H1 (cell line): Measurements from ENCODE around the gene ARHGEF10L. TPM values are rescaled to one million over a fixed set of nuclear protein-coding genes. Genes with fewer than 3 reads are reported as not detected.

Experiments used
- CTCF ChIA-PET: fragments of 300-600 bp; sonication (Branson Sonifier 250); formaldehyde crosslinking; loops from one replicate; lab custom pipeline; 2021; ENCODE audit not compliant: partially characterized antibody; lab: Charles Lee
- POLR2A ChIA-PET: fragments of 300-600 bp; sonication (Branson Sonifier 250); formaldehyde crosslinking; loops from one replicate; lab custom pipeline; 2021; ENCODE audit warnings: inconsistent platforms; ENCODE audit not compliant: partially characterized antibody; lab: Charles Lee
- DNase-seq, 2 experiments: peaks; one replicate each; pipeline versions ENCODE4 v3.0.0 to v3.0.0-alpha.2; 2010 to 2022; ENCODE audit warnings: low spot score in 2 of 2, low read depth in 1 of 2, mixed read lengths in 1 of 2
- FAIRE-seq: peaks from 2 replicates; lab custom pipeline; 2011; peaks lifted over from hg19 to GRCh38; lab: Jason Lieb, UNC
- H2AFZ ChIP-seq: 2 replicates; pipeline ENCODE4 v1.8.1; 2012; ENCODE audit warnings: low read length, inconsistent platforms
- H2AK5ac ChIP-seq: 2 replicates; pipeline ENCODE4 v1.6.1; 2013; ENCODE audit warnings: low read depth, low read length
- H2BK120ac ChIP-seq: replicated peaks from 2 replicates; pipeline ENCODE3; 2013; ENCODE audit warnings: low read depth, low read length, inconsistent platforms
- H2BK12ac ChIP-seq: 2 replicates; pipeline ENCODE4 v1.6.1; 2013; ENCODE audit warnings: low read depth, low read length
- H2BK15ac ChIP-seq: 2 replicates; pipeline ENCODE4 v1.6.1; 2013; ENCODE audit warnings: low read length
- H2BK20ac ChIP-seq: 2 replicates; pipeline ENCODE4 v1.6.1; 2013; ENCODE audit warnings: low read length
- H2BK5ac ChIP-seq: 2 replicates; pipeline ENCODE4 v1.6.1; 2013; ENCODE audit warnings: low read depth, low read length
- H3K14ac ChIP-seq: 2 replicates; pipeline ENCODE4 v1.6.1; 2013; ENCODE audit warnings: inconsistent platforms; ENCODE audit not compliant: insufficient read length
- H3K18ac ChIP-seq: 2 replicates; pipeline ENCODE4 v1.6.1; 2013; ENCODE audit warnings: low read length; ENCODE audit errors: extremely low read depth
- H3K23ac ChIP-seq: 2 replicates; pipeline ENCODE4 v1.6.1; 2013; ENCODE audit warnings: inconsistent platforms; ENCODE audit not compliant: insufficient read length
- H3K23me2 ChIP-seq: 2 replicates; pipeline ENCODE4 v1.6.1; 2013; ENCODE audit warnings: low read depth, low read length
- H3K27ac ChIP-seq: 2 replicates; pipeline ENCODE4 v1.6.1; 2011; ENCODE audit warnings: low read depth, low read length, inconsistent platforms
- H3K27me3 ChIP-seq, 4 experiments: replicated peaks in 1 of 4; 1 replicate in 1 of 4; 2 replicates in 3 of 4; pipeline versions ENCODE4 v1.6.1 to v1.8.1; 2011 to 2013; ENCODE audit warnings: low read length in 3 of 4, mild to moderate bottlenecking in 3 of 4, inconsistent platforms in 2 of 4, mixed read lengths in 2 of 4, moderate library complexity in 1 of 4; ENCODE audit not compliant: control insufficient read depth in 3 of 4, insufficient read depth in 3 of 4; ENCODE audit errors: extremely low read depth in 1 of 4
- H3K36me3 ChIP-seq, 4 experiments: 2 replicates each; pipeline versions ENCODE4 v1.6.1 to v1.8.1; 2011 to 2013; ENCODE audit warnings: mild to moderate bottlenecking in 4 of 4, low read length in 3 of 4, moderate library complexity in 2 of 4, control low read depth in 1 of 4, inconsistent platforms in 1 of 4; ENCODE audit not compliant: insufficient read depth in 4 of 4, control insufficient read depth in 2 of 4
- H3K4ac ChIP-seq: replicated peaks from 2 replicates; pipeline ENCODE3; 2013; ENCODE audit warnings: low read length, low read depth, mixed read lengths, inconsistent platforms; ENCODE audit not compliant: insufficient read length
- H3K4me1 ChIP-seq, 4 experiments: replicated peaks in 1 of 4; 1 replicate in 1 of 4; 2 replicates in 3 of 4; pipeline versions ENCODE4 v1.6.1 to v1.8.1; 2011 to 2013; ENCODE audit warnings: low read length in 3 of 4, inconsistent platforms in 2 of 4, mixed read lengths in 1 of 4; ENCODE audit not compliant: insufficient read depth in 4 of 4, control insufficient read depth in 3 of 4
- H3K4me2 ChIP-seq, 2 experiments: 2 replicates each; pipeline versions ENCODE4 v1.6.1 to v1.8.1; 2011 to 2013; ENCODE audit warnings: low read depth in 2 of 2, low read length in 2 of 2, control low read depth in 1 of 2, inconsistent platforms in 1 of 2, mild to moderate bottlenecking in 1 of 2; ENCODE audit not compliant: insufficient read depth in 1 of 2
- H3K4me3 ChIP-seq, 4 experiments: fragments of 200-600, 300-600 bp in 1 of 4; sonication (generic), shearing (Covaris generic), sonication (Bioruptor Twin) in 1 of 4; 2 replicates each; pipeline versions ENCODE4 v1.5.1 to v1.8.1; 2011 to 2016; ENCODE audit warnings: low read length in 4 of 4, low read depth in 3 of 4, control low read depth in 2 of 4, inconsistent platforms in 2 of 4, mild to moderate bottlenecking in 2 of 4, mixed read lengths in 1 of 4, moderate library complexity in 1 of 4; ENCODE audit not compliant: insufficient read depth in 2 of 4; ENCODE audit errors: extremely low read depth in 1 of 4
- H3K56ac ChIP-seq: replicated peaks from 2 replicates; pipeline ENCODE3; 2013; ENCODE audit warnings: low read depth, mild to moderate bottlenecking, mixed read lengths, low read length, inconsistent platforms; ENCODE audit not compliant: insufficient read length
- H3K79me1 ChIP-seq: 2 replicates; pipeline ENCODE4 v1.6.1; 2013; ENCODE audit warnings: low read depth, low read length, control low read depth
- H3K79me2 ChIP-seq, 2 experiments: 2 replicates each; pipeline versions ENCODE4 v1.6.1 to v1.8.1; 2012 to 2013; ENCODE audit warnings: low read length in 2 of 2, mild to moderate bottlenecking in 2 of 2, inconsistent platforms in 1 of 2; ENCODE audit not compliant: insufficient read depth in 2 of 2, control insufficient read depth in 1 of 2
- H3K9ac ChIP-seq, 4 experiments: replicated peaks in 1 of 4; 1 replicate in 1 of 4; 2 replicates in 3 of 4; pipeline versions ENCODE4 v1.6.1 to v1.8.1; 2011 to 2013; ENCODE audit warnings: low read depth in 3 of 4, low read length in 3 of 4, control low read depth in 2 of 4, mild to moderate bottlenecking in 2 of 4, moderate library complexity in 2 of 4, inconsistent platforms in 1 of 4; ENCODE audit errors: extremely low read depth in 1 of 4
- H3K9me3 ChIP-seq, 2 experiments: 2 replicates each; pipeline versions ENCODE4 v1.6.1 to v1.8.1; 2012 to 2013; ENCODE audit warnings: mild to moderate bottlenecking in 2 of 2, moderate library complexity in 2 of 2, control low read depth in 1 of 2, inconsistent platforms in 1 of 2, low read depth in 1 of 2, low read length in 1 of 2, mixed read lengths in 1 of 2; ENCODE audit not compliant: insufficient read depth in 2 of 2
- H4K20me1 ChIP-seq, 2 experiments: replicated peaks in 1 of 2; 2 replicates each; pipeline versions ENCODE3 to v1.8.1; 2011 to 2013; ENCODE audit warnings: inconsistent platforms in 2 of 2, low read length in 2 of 2, mild to moderate bottlenecking in 1 of 2; ENCODE audit not compliant: insufficient read depth in 2 of 2, control insufficient read depth in 1 of 2
- H4K5ac ChIP-seq: 2 replicates; pipeline ENCODE4 v1.6.1; 2013; ENCODE audit warnings: low read length, low read depth, mixed read lengths, inconsistent platforms; ENCODE audit not compliant: insufficient read length
- H4K8ac ChIP-seq: 2 replicates; pipeline ENCODE4 v1.8.0; 2013; ENCODE audit warnings: mild to moderate bottlenecking, moderate library complexity, low read length, inconsistent platforms; ENCODE audit not compliant: insufficient read depth; ENCODE audit errors: extremely low read depth
- H4K91ac ChIP-seq: replicated peaks from 2 replicates; pipeline ENCODE3; 2013; ENCODE audit warnings: low read length, mixed read lengths, inconsistent platforms; ENCODE audit not compliant: insufficient read length
- MAFK ChIP-seq: IDR thresholded peaks from 2 replicates; pipeline ENCODE4 v1.6.1; 2012; ENCODE audit warnings: low read depth, mild to moderate bottlenecking, improper control_type of control experiment, low read length
- RBBP5 ChIP-seq: IDR thresholded peaks from 2 replicates; pipeline ENCODE4 v1.7.1; 2012; ENCODE audit warnings: low read depth, mild to moderate bottlenecking, inconsistent platforms, low read length, moderate library complexity, borderline replicate concordance
- RNF2 ChIP-seq: fragments of 200-900, 300-1000 bp; sonication (generic); IDR thresholded peaks from 2 replicates; pipeline ENCODE4 v1.7.1; 2016; ENCODE audit warnings: borderline replicate concordance, low read depth, mild to moderate bottlenecking, antibody characterized with exemption, low read length; ENCODE audit not compliant: poor library complexity, severe bottlenecking; ENCODE audit errors: missing control alignments
- SP4 ChIP-seq: IDR thresholded peaks from 2 replicates; pipeline ENCODE4 v1.6.1; 2012; ENCODE audit warnings: low read length, inconsistent platforms
- TAF1 ChIP-seq: IDR thresholded peaks from 2 replicates; pipeline ENCODE4 v1.6.1; 2011; ENCODE audit warnings: mild to moderate bottlenecking, low read depth, low read length
- WGBS, 2 experiments: shearing (Covaris generic) in 1 of 2; methylation state at CpG; one replicate each; pipeline versions ENCODE4 v1.1.6 to v1.1.7; 2013 to 2015; ENCODE audit warnings: low lambda C conversion rate in 2 of 2, mixed read lengths in 2 of 2, inconsistent platforms in 1 of 2, low coverage in 1 of 2, missing lambda C conversion rate in 1 of 2; ENCODE audit not compliant: insufficient replicate concordance in 2 of 2, insufficient coverage in 1 of 2, insufficient read length in 1 of 2; ENCODE audit errors: extremely low coverage in 1 of 2, missing lambda C conversion rate in 1 of 2; 5-methylcytosine and 5-hydroxymethylcytosine counted together
- polyA plus RNA-seq, 7 experiments: library from polyadenylated mRNA; depleted of rRNA in 3 of 7; stranded (reverse) in 5 of 7; unstranded in 2 of 7; fragments of >200 nt in 5 of 7; fragments of 200-250 nt in 2 of 7; gene quantifications; 1 replicate in 5 of 7; 2 replicates in 1 of 7; 4 replicates in 1 of 7; pipeline versions ENCODE4 v1.2.1 to v1.2.3, GENCODE V29; 2011 to 2013; ENCODE audit warnings: missing spikeins in 2 of 7, mixed read lengths in 2 of 7
- total RNA-seq: library from RNA; stranded (reverse); fragmentation: NEBNext Ultra II Directional; extraction: Animal tissue kit (Norgen Biotek cat#: 25700); gene quantifications from 2 replicates; pipeline ENCODE4 v1.2.1, GENCODE V29; 2021

ARHGEF10L gene
- total and polyA plus RNA-seq, 2 of the 8 experiments (the other 6 are each of a cell fraction or from before 2014, with no cell fraction given): 33.6 to 39.6 TPM

GRCh38 chr1:17732475-17732874, 193.0 kb downstream of the ARHGEF10L start:
- Histone ChIP-seq H3K4me1 (peaks cover 0 to 7% (median 1%) of the 10 kb centered on the region in 4 experiments; a peak in 5 of 7 replicates), H3K4ac (no peak overlapping the region), H2BK20ac (no peak overlapping the region), H3K36me3 (no peaks in the 10 kb centered on the region), H2BK15ac (no peak overlapping the region), H2AFZ (no peak overlapping the region), H3K79me2 (no peaks in the 10 kb centered on the region), H3K23ac (no peak overlapping the region), H3K9ac (no peak overlapping the region), H2AK5ac (no peak overlapping the region), H3K4me2 (no peak overlapping the region), H4K91ac (no peak overlapping the region), H3K56ac (no peak overlapping the region), H2BK5ac (no peak overlapping the region), H4K8ac (peak overlapping the region; percentile 59; the same call in 1 of the 2 replicates), H3K79me1 (no peaks in the 10 kb centered on the region), H2BK12ac (no peak overlapping the region), H4K20me1 (no peaks in the 10 kb centered on the region), H3K23me2 (no peaks in the 10 kb centered on the region), H3K4me3 (no peak overlapping the region), H3K18ac (no peak overlapping the region), H4K5ac (no peak overlapping the region), H3K9me3 (no peaks in the 10 kb centered on the region), H3K27ac (no peak overlapping the region), H3K27me3 (no peaks in the 10 kb centered on the region), H2BK120ac (no peak overlapping the region), H3K14ac (no peak overlapping the region)
- ChIA-PET CTCF (interaction anchor here (0.5 to 4.2 kb wide), 9 partner anchors 8 to 692 kb away, joined by 3 to 20 read pairs (median 5); no protein-coding TSS in a partner anchor), POLR2A (no interaction called here)
- WGBS, 2 experiments: 97% methylated on average over 2 of the region's 2 CpGs; no CpG with 5 or more reads in 1 of the 2 experiments
- DNase-seq (no peak), FAIRE-seq (no peak)
- no peak for TF ChIP-seq RBBP5
- TF ChIP-seq MAFK: no peak
- TF ChIP-seq RNF2: no peak
- no peak for TF ChIP-seq TAF1
- TF ChIP-seq SP4: no peak
